Small intestine (tissue), 7 donors: Measurements from ENCODE around the gene RARG. TPM values are rescaled to one million over a fixed set of nuclear protein-coding genes. Genes with fewer than 3 reads are reported as not detected.

ENCODE experiments used
- DNase-seq, 2 donors: peaks; one replicate each; pipeline versions ENCODE4 v3.0.0 to v3.0.0-alpha.2; 2013
- FAIRE-seq: peaks from 2 replicates; lab custom pipeline; 2012; peaks lifted over from hg19 to GRCh38; lab: Jason Lieb, UNC
- H3K27ac ChIP-seq, 3 donors: one replicate each; pipeline ENCODE4 v1.5.1; 2013; ENCODE audit warnings: low read length in 2 of 3, mild to moderate bottlenecking in 2 of 3, control low read depth in 1 of 3, inconsistent platforms in 1 of 3, low read depth in 1 of 3, moderate library complexity in 1 of 3
- H3K27me3 ChIP-seq, 3 donors: one replicate each; pipeline ENCODE4 v1.6.1; 2013; ENCODE audit warnings: low read length in 3 of 3, inconsistent platforms in 1 of 3; ENCODE audit not compliant: control insufficient read depth in 3 of 3, insufficient read depth in 3 of 3
- H3K36me3 ChIP-seq, 3 donors: one replicate each; pipeline ENCODE4 v1.6.1; 2013; ENCODE audit warnings: low read length in 3 of 3, inconsistent platforms in 1 of 3, low read depth in 1 of 3, mild to moderate bottlenecking in 1 of 3, moderate library complexity in 1 of 3; ENCODE audit not compliant: control insufficient read depth in 3 of 3, insufficient read depth in 2 of 3
- H3K4me1 ChIP-seq, 3 donors: one replicate each; pipeline ENCODE4 v1.6.1; 2013; ENCODE audit warnings: low read length in 2 of 3, inconsistent platforms in 1 of 3, low read depth in 1 of 3, mild to moderate bottlenecking in 1 of 3, moderate library complexity in 1 of 3; ENCODE audit not compliant: control insufficient read depth in 3 of 3, insufficient read depth in 2 of 3
- H3K4me3 ChIP-seq, 3 donors: one replicate each; pipeline ENCODE4 v1.5.1; 2013; ENCODE audit warnings: low read length in 3 of 3, control low read depth in 1 of 3, inconsistent platforms in 1 of 3, low read depth in 1 of 3, mild to moderate bottlenecking in 1 of 3, moderate library complexity in 1 of 3
- H3K9me3 ChIP-seq, 2 donors: one replicate each; pipeline ENCODE4 v1.6.1; 2013; ENCODE audit warnings: low read depth in 1 of 2, low read length in 1 of 2; ENCODE audit not compliant: control insufficient read depth in 2 of 2, insufficient read depth in 1 of 2
- whole genome bisulfite sequencing, 3 donors: extraction: QIAGEN DNeasy Blood & Tissue Kit; methylation state at CpG; one replicate each; pipeline ENCODE4 v1.1.7; 2013; 5-methylcytosine and 5-hydroxymethylcytosine counted together
- polyA plus RNA-seq, 4 donors: library from polyadenylated mRNA; stranded (reverse) in 3 of 4; unstranded in 1 of 4; fragments of 200-250 nt in 3 of 4; fragments of 120-200 nt in 1 of 4; gene quantifications; one replicate each; pipeline versions ENCODE4 v1.2.1 to v1.2.3, GENCODE V29; 2013
- donor health status: healthy with polysubstance abuse.
- donor health status: control.
- donor health status: control.
- donor health status: Bipolar disorder and iron deficiency.
- donor health status: healthy.

Gene RARG
- polyA plus RNA-seq, 4 donors = 0.54 to 8.0 (median 7.1) TPM; not detected in 1

GRCh38 chr12:53192531-53193021 lies 39.4 kb downstream of the RARG start:
- DNase-seq (no peak), FAIRE-seq (no peak)
- WGBS, 3 donors = 92 to 93% (median 93%) methylated on average over 14 of the region's 14 CpGs
- Histone ChIP-seq H3K9me3 (no peaks in the 10 kb centered on the region), H3K4me1 (peaks cover 0 to 4% (median 0%) of the 10 kb centered on the region in 3 donors), H3K4me3 (no peak overlapping the region), H3K27me3 (no peaks in the 10 kb centered on the region), H3K36me3 (peaks cover 0 to 48% (median 4%) of the 10 kb centered on the region in 3 donors), H3K27ac (no peak overlapping the region)

- H3K27ac ChIP-seq = no peak overlapping the region
- FAIRE-seq = no peak
- peaks cover 0 to 54% (median 7%) of the 10 kb centered on the region in 3 donors for H3K36me3 ChIP-seq
- H3K9me3 ChIP-seq = no peaks in the 10 kb centered on the region
- no peaks in the 10 kb centered on the region for H3K27me3 ChIP-seq
- 88 to 91% (median 90%) methylated on average over 14 of the region's 14 CpGs for WGBS, 3 donors
- no peak for DNase-seq
- H3K4me3 ChIP-seq = no peak overlapping the region
- no peaks in the 10 kb centered on the region for H3K4me1 ChIP-seq
Observed at GRCh38 chr12:53191885-53192530, 40.0 kb downstream of the RARG start.

- Histone ChIP-seq H3K4me3 (no peak overlapping the region), H3K27me3 (no peaks in the 10 kb centered on the region), H3K36me3 (peaks cover 1 to 60% (median 11%) of the 10 kb centered on the region in 3 donors), H3K27ac (no peak overlapping the region), H3K4me1 (no peaks in the 10 kb centered on the region), H3K9me3 (no peaks in the 10 kb centered on the region)
- FAIRE-seq = no peak
- DNase-seq = no peak
- 84 to 86% (median 84%) methylated on average over 11 of the region's 11 CpGs for WGBS, 3 donors
Observed at GRCh38 chr12:53191096-53191884, 40.7 kb downstream of the RARG start.

- 39 to 59% (median 47%) methylated on average over 13 to 14 of the region's 14 CpGs for WGBS, 3 donors
- H3K27ac ChIP-seq = no peak overlapping the region
Observed at GRCh38 chr12:53190108-53190729, 41.8 kb downstream of the RARG start.

GRCh38 chr12:53187145-53187899 lies 44.7 kb downstream of the RARG start:
- Histone ChIP-seq H3K27ac (no peak overlapping the region), H3K9me3 (no peaks in the 10 kb centered on the region), H3K4me1 (peaks cover 0 to 21% (median 5%) of the 10 kb centered on the region in 3 donors), H3K27me3 (no peaks in the 10 kb centered on the region), H3K4me3 (no peak overlapping the region), H3K36me3 (peaks cover 10 to 72% (median 23%) of the 10 kb centered on the region in 3 donors)
- 85 to 89% (median 86%) methylated on average over 15 of the region's 15 CpGs for WGBS, 3 donors
- FAIRE-seq = no peak
- no peak for DNase-seq

More at GRCh38 chr12:53190108-53190729, 41.8 kb downstream of the RARG start:
- no peaks in the 10 kb centered on the region for H3K9me3 ChIP-seq
- no peaks in the 10 kb centered on the region for H3K27me3 ChIP-seq
- H3K36me3 ChIP-seq = peaks cover 5 to 68% (median 20%) of the 10 kb centered on the region in 3 donors
- FAIRE-seq = no peak
- DNase-seq = peak; percentile 60 to 77
- no peak overlapping the region for H3K4me3 ChIP-seq
- no peaks in the 10 kb centered on the region for H3K4me1 ChIP-seq

GRCh38 chr12:53186745-53187144 lies 45.3 kb downstream of the RARG start:
- H3K36me3 ChIP-seq = peaks cover 10 to 71% (median 23%) of the 10 kb centered on the region in 3 donors

GRCh38 chr12:53185582-53186153 lies 46.3 kb downstream of the RARG start:
- H3K27ac ChIP-seq = no peak overlapping the region
- H3K9me3 ChIP-seq = no peaks in the 10 kb centered on the region
- peaks cover 0 to 29% (median 14%) of the 10 kb centered on the region in 3 donors for H3K4me1 ChIP-seq
- no peak for FAIRE-seq
- DNase-seq = no peak
- H3K36me3 ChIP-seq = peaks cover 10 to 61% (median 23%) of the 10 kb centered on the region in 3 donors
- H3K4me3 ChIP-seq = no peak overlapping the region
- 94 to 99% (median 95%) methylated on average over 3 of the region's 3 CpGs for WGBS, 3 donors
- no peaks in the 10 kb centered on the region for H3K27me3 ChIP-seq

More at GRCh38 chr12:53186745-53187144, 45.3 kb downstream of the RARG start:
- Histone ChIP-seq H3K27ac (no peak overlapping the region), H3K4me3 (no peak overlapping the region), H3K4me1 (peaks cover 0 to 26% (median 10%) of the 10 kb centered on the region in 3 donors), H3K27me3 (no peaks in the 10 kb centered on the region), H3K9me3 (no peaks in the 10 kb centered on the region)
- FAIRE-seq (no peak), DNase-seq (no peak)
- WGBS, 3 donors = 89 to 91% (median 90%) methylated on average over 4 of the region's 4 CpGs
